VCaP (cell line): ENCODE data around the gene SYNDIG1.
A peak's percentile ranks its signal among the peaks of the same experiment; 100 is the strongest.

ENCODE experiments used
- H3K27ac ChIP-seq: fragments of 450-650 bp; 2 replicates; pipeline ENCODE4 v1.5.1; 2017
- CTCF ChIP-seq: fragments of 450-650 bp; conservative IDR thresholded peaks from 2 replicates; pipeline ENCODE4 v1.5.1; 2017; ENCODE audit warnings: mild to moderate bottlenecking, moderate library complexity

The SYNDIG1 gene

GRCh38 chr20:24673678-24674570, 204.5 kb downstream of the SYNDIG1 start:
- no peak for TF ChIP-seq CTCF
- H3K27ac ChIP-seq: no peak overlapping the region

GRCh38 chr20:24674921-24675605, 205.6 kb downstream of the SYNDIG1 start:
- peak overlapping the region; percentile 82 for H3K27ac ChIP-seq
- no peak for TF ChIP-seq CTCF

GRCh38 chr20:24675651-24676352, 206.4 kb downstream of the SYNDIG1 start:
- H3K27ac ChIP-seq: peak overlapping the region; percentile 82
- TF ChIP-seq CTCF: no peak

GRCh38 chr20:24676353-24676977, 207.0 kb downstream of the SYNDIG1 start:
- TF ChIP-seq CTCF: no peak
- H3K27ac ChIP-seq: peak overlapping the region; percentile 82

- TF ChIP-seq CTCF: no peak
Observed at GRCh38 chr20:24676978-24677370, 207.5 kb downstream of the SYNDIG1 start.

GRCh38 chr20:24677626-24678315, 208.3 kb downstream of the SYNDIG1 start:
- H3K27ac ChIP-seq: peak overlapping the region; percentile 82
- TF ChIP-seq CTCF: 0 out of 2 replicates have a peak, but pooled peaks have one; percentile 6

More at GRCh38 chr20:24676978-24677370, 207.5 kb downstream of the SYNDIG1 start:
- peak overlapping the region; percentile 82 for H3K27ac ChIP-seq
